Right kidney (tissue), 9 donors: ENCODE results near the gene PHLDB3.
"Not testable (repeated sequence)": the region's sequence is repeated elsewhere in the genome, so short reads cannot be mapped to it uniquely, and the experiment has no call there.

ENCODE experiments used
- DNase-seq: peaks from one replicate; pipeline ENCODE4 v3.0.0-alpha.2; 2016
- long read RNA-seq, 8 donors: transcript quantifications; one replicate each; lab custom pipeline, GENCODE V29; 2026

The PHLDB3 gene
- long read RNA-seq, donor 1, partial matches to known transcripts: 0 of 1 reads
- long read RNA-seq, donor 1, other reads (novel, unspliced or antisense): 0 of 1 reads
- long read RNA-seq, donor 2: 0 reads
- long read RNA-seq, donor 3: 0 reads
- long read RNA-seq, donor 4: 0 reads
- long read RNA-seq, donor 5: 0 reads
- long read RNA-seq, donor 6, partial matches to known transcripts: 0 of 1 reads
- long read RNA-seq, donor 6, other reads (novel, unspliced or antisense): 0 of 1 reads
- long read RNA-seq, donor 7: 0 reads
- long read RNA-seq, donor 8: 0 reads

GRCh38 chr19:43504426-43505185 is at the start of gene PHLDB3:
Gene PHLDB3 (minus strand): TSS chr19:43504746. CDS start chr19:43504118, 628 bp downstream.
- peak; percentile 81 for DNase-seq

DNA sequence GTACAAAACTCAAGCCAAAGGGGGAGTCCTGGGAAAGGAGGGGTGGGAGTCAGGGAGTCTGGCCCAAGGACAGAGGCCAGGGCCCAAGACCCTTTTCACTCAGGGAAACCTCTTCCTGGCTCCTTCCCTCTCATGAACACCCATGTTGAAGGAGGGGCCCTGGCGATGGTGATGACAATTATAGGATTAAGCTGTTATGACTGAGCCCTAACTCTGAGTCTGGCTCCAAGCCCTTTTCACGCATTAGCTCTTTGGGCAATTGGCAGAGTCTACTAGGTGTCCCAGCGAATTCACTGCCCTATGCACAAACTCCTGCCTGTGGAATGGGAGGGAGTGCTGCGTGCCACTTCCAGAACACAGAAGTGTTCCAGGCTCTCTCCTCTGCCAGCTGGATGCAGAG is 49.1 kb upstream of the PHLDB3 start:
- no peak for DNase-seq

DNA sequence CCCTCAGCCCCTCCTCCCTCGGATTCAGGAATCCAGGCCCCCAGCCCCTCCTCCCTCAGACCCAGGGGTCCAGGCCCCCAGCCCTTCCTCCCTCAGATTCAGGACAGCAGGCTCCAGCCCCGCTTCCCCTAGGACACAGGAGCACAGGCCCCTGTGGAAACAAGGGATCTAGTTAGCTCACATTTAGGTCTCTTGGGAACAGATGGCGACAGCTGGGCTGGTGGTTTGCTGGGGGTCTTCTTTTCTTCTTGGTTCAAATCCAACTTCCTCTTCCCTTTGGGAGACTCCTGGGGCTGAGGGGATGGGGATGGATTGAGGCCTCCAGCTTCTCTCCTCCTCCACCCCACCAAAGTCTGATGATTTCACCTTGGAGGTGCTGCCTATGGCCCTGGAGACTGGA is 48.1 kb upstream of the PHLDB3 start:
- DNase-seq: no peak

DNA sequence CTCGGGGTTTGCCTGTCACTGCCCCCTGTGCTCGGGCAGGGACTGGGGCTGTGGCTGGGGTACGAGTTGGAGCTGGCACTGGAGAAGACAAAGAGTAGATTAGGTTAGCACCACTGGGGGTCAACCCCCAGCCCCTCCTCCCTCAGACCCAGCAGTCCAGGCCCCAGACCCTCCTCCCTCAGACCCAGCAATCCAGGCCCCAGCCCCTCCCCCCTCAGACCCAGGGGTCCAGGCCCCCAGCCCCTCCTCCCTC is 47.6 kb upstream of the PHLDB3 start:
- DNase-seq: no peak

DNA sequence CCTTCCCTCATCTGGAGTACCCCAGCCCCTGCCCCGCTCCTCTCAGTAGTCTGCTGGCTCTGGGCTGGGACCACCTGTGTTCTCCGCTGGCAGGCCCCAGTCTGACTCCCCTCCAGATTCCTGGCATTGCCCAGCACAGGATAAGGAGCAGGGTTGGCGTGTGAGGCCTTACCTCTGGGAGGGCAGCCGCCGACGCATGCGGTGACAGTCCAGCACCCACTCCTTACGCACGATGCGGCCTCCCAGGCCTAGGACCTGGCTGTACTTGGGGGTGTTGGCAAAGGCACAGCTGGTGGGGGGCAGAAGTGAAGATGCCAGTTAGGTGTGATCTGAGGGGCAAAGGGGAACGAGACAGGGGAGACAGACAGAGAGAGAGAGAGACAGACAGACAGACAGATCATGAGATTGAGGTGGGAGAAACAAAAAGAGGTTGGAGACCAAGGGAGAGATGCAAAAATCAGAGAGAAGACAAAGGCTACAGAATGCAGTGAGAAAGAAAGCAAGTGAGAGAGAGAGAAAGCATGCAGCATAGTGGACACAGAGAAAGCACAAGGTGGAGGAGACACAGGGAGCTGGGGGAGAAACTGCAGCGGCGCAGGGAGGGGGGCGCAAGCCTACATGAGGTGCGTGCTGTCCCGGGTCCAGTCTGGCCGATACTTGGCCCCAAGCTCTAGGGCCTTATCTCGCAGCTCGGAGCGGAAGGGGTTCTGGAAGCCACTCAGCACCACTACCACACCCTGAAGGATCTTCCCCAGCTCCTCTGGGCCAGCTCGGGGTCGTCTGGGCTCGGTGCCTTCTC is 47.1 kb upstream of the PHLDB3 start:
- no peak for DNase-seq

DNA sequence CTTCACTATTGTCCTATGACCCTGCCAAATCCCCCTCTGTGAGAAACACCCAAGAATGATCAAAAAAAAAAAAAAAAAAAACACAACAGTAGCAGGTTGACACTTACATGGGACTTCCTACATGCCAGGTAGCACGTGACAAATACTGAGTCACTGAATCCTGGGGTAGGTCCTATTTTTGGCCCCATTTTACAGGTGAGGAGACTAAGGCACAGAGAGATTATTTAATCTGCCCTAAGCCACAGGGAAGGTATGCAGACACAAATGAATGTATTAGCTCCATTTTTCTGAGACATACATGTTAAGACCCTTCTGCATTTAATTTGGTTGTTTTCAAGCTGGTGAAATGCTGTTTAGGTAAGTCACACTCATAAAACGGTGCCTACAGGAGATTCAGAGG is 44.2 kb upstream of the PHLDB3 start:
- no peak for DNase-seq

DNA sequence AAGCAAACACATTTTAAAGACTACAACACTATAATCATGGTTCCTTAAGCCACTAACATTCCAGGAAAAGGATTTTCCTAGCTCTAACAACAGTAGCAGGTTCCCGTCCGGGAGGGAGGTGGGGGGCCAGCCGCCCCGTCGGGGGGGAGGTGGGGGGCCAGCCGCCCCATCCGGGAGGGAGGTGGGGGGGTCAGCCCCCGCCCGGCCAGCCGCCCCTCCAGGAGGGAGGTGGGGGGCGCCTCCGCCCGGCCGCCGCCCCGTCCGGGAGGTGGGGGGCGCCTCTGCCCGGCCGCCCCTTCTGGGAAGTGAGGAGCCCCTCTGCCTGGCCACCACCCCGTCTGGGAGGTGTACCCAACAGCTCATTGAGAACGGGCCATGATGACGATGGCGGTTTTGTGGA is 43.4 kb upstream of the PHLDB3 start:
- DNase-seq: not testable (repeated sequence)

- DNase-seq: no peak
Measured at GRCh38 chr19:43546581-43546980, 42.0 kb upstream of the PHLDB3 start.

- DNase-seq: no peak
Measured at GRCh38 chr19:43545981-43546380, 41.4 kb upstream of the PHLDB3 start.

DNA sequence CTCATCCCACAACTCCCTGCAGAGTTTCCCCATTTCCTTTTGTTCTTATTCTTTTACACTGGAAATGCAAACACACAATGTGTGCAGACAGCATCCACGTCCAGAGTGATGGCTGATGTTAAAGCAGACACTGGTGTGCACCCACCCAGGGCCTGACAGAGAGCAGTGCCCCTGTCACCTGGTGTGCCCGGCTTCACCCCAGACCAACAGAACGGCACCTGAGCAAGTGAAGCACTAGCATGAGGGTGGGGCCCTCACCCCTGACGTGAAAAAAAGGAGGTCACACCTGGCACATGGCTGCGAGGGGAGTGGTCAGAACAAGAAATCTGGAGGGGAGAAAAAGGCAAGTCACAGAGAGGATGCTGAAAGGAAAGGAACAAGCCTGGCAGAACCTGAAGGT is 40.7 kb upstream of the PHLDB3 start:
- DNase-seq: no peak

DNA sequence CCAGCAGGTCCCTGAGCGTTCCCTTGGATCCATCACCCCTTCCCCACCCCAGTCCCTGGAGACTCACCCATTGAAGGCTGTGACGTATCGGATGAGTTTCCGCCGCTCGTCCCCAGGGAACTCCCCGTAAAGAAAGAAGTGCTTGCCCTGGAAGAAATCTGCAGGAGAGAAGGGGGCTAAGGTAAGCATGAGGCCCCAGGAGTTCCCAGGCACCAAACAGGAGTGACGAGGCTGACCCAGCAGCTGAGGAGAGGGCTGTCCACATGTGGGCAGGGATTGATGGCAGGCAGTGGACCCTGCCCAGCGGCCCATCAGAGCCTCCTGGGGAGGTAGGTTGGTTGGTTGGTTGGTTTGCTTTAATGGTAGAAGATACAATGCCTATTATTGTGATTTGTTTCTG is 39.5 kb upstream of the PHLDB3 start:
- DNase-seq: no peak

GRCh38 chr19:43541920-43542650 is 37.5 kb upstream of the PHLDB3 start:
- DNase-seq: no peak

- no peak for DNase-seq
Measured at GRCh38 chr19:43540381-43540780, 35.8 kb upstream of the PHLDB3 start.

- no peak for DNase-seq
Measured at GRCh38 chr19:43538922-43539321, 34.4 kb upstream of the PHLDB3 start.

GRCh38 chr19:43534816-43535761 is 30.5 kb upstream of the PHLDB3 start:
- DNase-seq: peak; percentile 63

DNA sequence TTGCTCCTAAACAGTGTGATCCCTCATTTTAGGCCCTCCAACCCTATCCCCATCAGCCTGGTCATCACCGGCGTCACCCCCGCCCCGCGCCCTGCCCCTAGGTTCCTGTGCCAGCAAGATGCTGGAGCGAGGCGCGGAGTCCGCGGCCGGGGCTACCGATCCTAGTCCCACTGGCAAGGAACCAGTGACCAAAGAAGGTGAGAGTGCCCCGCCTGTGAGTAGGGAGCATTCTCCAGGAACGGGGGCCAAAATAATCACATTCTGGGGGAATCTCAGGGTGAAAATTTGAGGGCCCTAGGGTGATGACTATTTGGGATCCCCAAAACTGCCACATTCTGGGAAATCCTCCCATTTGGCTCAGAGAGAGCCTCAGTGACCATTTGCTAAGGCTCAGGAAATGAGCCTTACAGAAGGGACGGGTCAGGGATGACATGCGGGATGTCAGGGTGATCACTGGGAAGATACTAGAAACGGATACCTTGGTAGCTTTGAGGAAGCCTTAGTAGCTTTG is 29.8 kb upstream of the PHLDB3 start:
- no peak for DNase-seq

GRCh38 chr19:43533546-43534304 is 29.2 kb upstream of the PHLDB3 start:
- peak; percentile 88 for DNase-seq

- peak; percentile 95 for DNase-seq
Measured at GRCh38 chr19:43532962-43533545, 28.5 kb upstream of the PHLDB3 start, which contains the start of gene ZNF575. Gene ZNF575 (plus strand): TSS chr19:43533188. CDS start chr19:43534423, 1,235 bp downstream.

DNA sequence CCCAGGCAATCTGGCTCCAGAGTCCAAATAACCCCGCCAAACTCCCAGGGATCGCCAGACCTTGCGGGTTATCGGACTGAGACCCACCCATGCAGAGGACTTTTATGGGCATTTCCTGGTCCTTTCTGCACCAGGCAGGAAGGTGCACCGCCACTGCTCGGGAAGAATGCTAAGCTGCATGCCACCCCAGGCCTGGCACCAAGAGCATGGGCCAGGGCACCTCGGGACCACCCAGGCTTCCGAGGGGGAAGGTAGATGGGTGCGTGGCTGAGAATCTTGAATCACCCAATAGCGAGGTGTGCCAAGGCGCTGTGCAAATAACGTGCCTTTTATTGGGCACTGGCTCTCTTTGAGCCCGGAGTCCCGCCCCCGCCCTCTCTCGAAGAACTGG is 28.0 kb upstream of the PHLDB3 start:
- DNase-seq: no peak
